ENCODE data around the gene RPS15. TPM values are rescaled to one million over a fixed set of nuclear protein-coding genes. Genes with fewer than 3 reads are reported as not detected.

Gene RPS15
- total and polyA plus RNA-seq, 8 donors: 596 to 1,709 (median 905) TPM

DNA sequence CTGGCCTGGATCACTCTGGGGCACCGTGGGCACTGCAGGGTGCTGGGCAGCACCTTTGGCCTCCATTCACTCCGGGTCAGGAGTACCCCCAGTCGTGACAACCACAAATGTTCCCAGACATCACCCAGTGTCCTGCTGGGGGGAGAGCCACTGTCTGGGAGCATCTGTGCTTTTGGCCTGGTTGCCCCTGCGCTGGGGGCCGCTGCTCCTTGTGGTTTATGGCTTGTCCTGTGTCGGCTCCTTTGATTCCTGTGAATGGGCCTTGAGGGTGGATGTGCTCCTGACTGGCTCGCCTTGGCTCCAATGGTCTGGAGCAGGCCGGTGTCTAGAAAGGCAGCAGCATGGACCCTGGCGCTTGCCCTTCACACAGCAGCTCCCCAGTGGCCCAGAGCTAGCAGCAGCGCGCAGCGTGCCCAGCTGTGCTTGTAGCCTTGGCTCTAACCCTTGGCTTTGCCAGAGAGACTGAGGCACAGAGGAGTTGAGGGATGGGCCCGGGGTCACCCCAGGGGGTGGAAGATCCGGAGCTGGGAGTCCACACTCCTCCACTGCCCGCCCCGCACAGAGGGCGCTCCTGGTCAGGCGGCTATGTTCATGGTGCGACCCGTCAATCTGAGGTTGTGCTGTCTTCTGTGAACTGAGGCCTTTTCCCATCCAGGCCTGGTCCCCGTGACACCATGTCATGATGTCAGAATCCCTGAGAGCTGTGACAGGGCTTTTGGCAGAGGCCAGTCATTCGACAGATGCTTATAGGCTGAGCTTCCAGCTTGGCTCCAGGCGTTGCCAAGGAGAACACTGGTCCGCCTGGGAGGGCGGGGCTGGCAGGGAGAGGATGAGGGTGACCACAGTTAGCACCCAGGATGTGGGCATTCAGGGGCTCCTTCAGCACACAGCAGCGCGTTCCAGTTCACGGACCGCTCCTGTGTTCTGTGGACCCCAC lies 26.7 kb upstream of the RPS15 start:
- H3K27ac ChIP-seq: peak overlapping the region in 2 of 4 donors; percentile 4 to 15
- H3K36me3 ChIP-seq: no peaks in the 10 kb centered on the region
- DNase-seq: peak in 1 of 6 donors; percentile 55
- H3K9me3 ChIP-seq: no peaks in the 10 kb centered on the region
- H3K27me3 ChIP-seq: no peaks in the 10 kb centered on the region
- H3K4me3 ChIP-seq: no peak overlapping the region
- no peak for FAIRE-seq
- intact Hi-C loops (cut with DNase I): no loop called here
- H3K4me1 ChIP-seq: peaks cover 55 to 59% (median 59%) of the 10 kb centered on the region in 3 donors
- no peak for ATAC-seq
- TF ChIP-seq, protein P1, sequence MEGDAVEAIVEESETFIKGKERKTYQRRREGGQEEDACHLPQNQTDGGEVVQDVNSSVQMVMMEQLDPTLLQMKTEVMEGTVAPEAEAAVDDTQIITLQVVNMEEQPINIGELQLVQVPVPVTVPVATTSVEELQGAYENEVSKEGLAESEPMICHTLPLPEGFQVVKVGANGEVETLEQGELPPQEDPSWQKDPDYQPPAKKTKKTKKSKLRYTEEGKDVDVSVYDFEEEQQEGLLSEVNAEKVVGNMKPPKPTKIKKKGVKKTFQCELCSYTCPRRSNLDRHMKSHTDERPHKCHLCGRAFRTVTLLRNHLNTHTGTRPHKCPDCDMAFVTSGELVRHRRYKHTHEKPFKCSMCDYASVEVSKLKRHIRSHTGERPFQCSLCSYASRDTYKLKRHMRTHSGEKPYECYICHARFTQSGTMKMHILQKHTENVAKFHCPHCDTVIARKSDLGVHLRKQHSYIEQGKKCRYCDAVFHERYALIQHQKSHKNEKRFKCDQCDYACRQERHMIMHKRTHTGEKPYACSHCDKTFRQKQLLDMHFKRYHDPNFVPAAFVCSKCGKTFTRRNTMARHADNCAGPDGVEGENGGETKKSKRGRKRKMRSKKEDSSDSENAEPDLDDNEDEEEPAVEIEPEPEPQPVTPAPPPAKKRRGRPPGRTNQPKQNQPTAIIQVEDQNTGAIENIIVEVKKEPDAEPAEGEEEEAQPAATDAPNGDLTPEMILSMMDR (IDR thresholded peaks at IDR 0.05): no peak
- WGBS, 2 donors: 74 to 80% methylated on average over 29 of the region's 29 CpGs

DNA sequence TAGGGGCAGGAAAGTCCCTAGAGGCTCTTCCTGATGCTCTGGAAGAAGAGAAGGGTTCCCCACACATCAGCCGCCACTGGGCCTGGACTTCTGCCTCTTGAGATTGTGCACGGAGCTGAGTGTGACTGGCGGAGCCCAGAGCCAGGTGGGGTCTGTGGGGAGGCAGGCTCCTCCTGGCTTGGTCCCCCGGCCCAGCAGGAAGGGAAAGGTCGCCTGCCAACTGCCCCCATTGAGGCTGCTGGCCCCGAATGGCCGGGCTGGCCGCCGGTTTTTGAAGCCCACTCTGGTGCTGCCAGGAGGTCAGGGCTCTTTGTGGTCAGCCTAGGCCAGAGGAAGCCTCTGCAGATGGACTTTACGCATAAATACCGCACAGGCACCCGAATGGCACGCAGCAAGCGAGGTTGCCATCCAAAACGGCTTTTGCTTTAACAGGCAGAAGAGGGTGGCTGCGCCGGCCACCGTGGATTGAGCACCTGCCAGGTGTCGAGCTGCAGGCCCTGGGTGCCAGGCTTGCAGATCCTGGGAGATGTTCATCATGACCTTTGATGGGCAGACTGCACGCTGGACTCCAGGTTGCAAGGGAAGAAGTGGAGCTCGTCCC lies 25.8 kb upstream of the RPS15 start:
- peaks cover 62 to 68% (median 67%) of the 10 kb centered on the region in 3 donors for H3K4me1 ChIP-seq
- FAIRE-seq (no peak), DNase-seq (no peak), ATAC-seq (no peak)
- no peaks in the 10 kb centered on the region for H3K27me3 ChIP-seq
- H3K36me3 ChIP-seq: no peaks in the 10 kb centered on the region
- no peaks in the 10 kb centered on the region for H3K9me3 ChIP-seq
- TF ChIP-seq, protein P1 (IDR thresholded peaks at IDR 0.05): no peak
- H3K27ac ChIP-seq: peak overlapping the region in 2 of 4 donors; percentile 15 to 44
- no peak overlapping the region for H3K4me3 ChIP-seq
- intact Hi-C loops (cut with DNase I): no loop called here
- 62 to 66% methylated on average over 21 of the region's 21 CpGs for WGBS, 2 donors

DNA sequence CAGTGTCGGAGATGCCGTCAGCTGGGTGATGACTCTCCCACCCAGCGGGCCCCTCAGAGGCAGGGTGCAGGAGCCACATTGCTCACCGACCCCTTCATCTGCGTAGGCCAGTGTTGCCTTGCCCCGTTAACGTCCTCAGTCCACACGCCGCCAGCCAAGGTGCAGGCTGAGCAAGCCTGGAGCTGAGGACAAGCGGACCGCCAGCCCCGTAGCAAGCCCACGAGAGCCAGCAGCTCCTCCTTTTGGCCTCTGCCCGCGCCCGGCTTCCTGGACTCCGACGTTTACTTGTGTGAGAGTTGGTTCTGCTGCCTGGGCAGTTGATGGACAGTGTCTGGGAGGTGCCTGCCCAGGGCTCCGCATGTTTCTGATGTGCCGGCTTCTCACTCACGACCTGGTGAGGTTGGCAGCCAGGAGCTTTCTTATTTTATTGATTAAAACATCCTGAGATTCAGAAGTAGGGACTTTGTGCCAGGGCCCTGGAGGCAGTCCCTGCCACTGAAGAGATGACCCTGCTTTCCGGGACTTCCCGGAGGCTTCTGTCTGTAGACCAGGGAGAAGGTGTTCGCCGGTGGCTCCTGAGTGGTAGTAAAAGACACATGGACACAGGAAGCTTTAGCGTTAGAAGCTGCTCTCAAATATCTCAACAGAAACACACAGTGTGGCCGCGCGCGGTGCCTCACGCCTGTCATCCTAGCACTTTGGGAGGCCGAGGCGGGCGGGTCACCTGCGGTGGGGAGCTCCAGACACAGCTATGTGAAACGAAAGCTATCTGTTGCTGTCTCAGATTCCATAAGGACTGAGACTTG lies 25.0 kb upstream of the RPS15 start:
- no peaks in the 10 kb centered on the region for H3K27me3 ChIP-seq
- WGBS, 2 donors: 55 to 58% methylated on average over 36 of the region's 36 CpGs
- H3K27ac ChIP-seq: peak overlapping the region in 2 of 4 donors; percentile 22 to 46
- intact Hi-C loops (cut with DNase I): no loop called here
- no peak for ATAC-seq
- TF ChIP-seq, protein P1 (IDR thresholded peaks at IDR 0.05): no peak
- no peaks in the 10 kb centered on the region for H3K9me3 ChIP-seq
- DNase-seq: no peak
- H3K4me3 ChIP-seq: no peak overlapping the region
- FAIRE-seq: no peak
- H3K4me1 ChIP-seq: peaks cover 68 to 74% (median 74%) of the 10 kb centered on the region in 3 donors
- no peaks in the 10 kb centered on the region for H3K36me3 ChIP-seq

DNA sequence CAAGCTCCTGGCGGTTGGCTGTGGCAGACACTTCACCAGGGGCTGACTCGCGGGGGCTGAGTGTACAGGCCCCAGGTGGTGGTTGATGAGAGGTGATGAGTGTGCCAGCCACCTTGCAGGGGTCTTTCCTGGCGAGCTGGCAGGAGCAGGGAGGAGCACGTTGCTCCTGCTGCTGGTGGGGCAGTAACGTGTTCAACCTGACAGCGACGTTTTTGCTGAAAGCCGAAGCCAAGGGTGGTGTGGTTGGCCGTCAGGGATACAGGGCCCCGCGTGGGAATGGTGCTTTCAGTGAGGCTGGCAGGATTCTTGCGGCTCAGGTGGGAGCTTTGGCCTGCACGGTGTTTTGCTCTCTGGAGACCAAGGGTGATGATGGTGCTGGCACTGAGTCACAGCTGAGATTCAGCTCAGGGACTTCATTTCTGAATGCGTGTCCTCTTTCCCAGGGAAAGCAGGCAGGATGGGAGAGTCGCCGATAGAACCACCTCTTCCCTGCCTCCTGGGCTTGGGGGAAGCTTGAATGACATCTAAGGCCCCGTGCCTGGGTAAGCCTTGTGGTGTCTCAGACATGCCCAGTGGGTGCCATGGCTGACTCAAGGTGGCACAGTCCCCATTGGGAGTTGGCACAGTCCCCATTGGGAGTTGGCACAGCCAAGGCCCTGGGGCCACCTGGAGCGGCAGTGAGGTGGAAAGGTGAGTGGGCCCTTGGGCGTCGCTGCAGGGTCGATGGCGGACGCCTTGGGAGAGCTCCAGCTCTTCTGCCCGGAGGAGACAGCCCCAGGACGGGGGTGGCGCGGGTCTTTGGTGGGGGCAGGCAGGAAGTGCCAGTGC lies 22.0 kb upstream of the RPS15 start:
- FAIRE-seq: no peak
- TF ChIP-seq, protein P1 (IDR thresholded peaks at IDR 0.05): no peak
- intact Hi-C loops (cut with DNase I): no loop called here
- peak in 2 of 6 donors; percentile 60 to 72 for DNase-seq
- peaks cover 52 to 58% (median 58%) of the 10 kb centered on the region in 3 donors for H3K4me1 ChIP-seq
- peak overlapping the region; percentile 74 to 91 (median 84) for H3K27ac ChIP-seq
- peak in 1 of 4 donors; percentile 1 for ATAC-seq
- H3K4me3 ChIP-seq: peak overlapping the region in 2 of 4 donors; percentile 12 to 23
- 33 to 38% methylated on average over 28 of the region's 28 CpGs for WGBS, 2 donors
- H3K36me3 ChIP-seq: peaks cover 0 to 20% (median 13%) of the 10 kb centered on the region in 3 donors
- no peaks in the 10 kb centered on the region for H3K27me3 ChIP-seq
- no peaks in the 10 kb centered on the region for H3K9me3 ChIP-seq
